ENCODE data around the gene ANKRD28.
"Not testable (repeated sequence)": the region's sequence is repeated elsewhere in the genome, so short reads cannot be mapped to it uniquely, and the experiment has no call there.

The ANKRD28 gene

GRCh38 chr3:15803921-15804320 is 6.1 kb upstream of the ANKRD28 start:
- DNase-seq (ENCODE audit: low spot score): no peak

- no peak for DNase-seq (ENCODE audit: low spot score)
Observed at GRCh38 chr3:15801298-15801697, 3.5 kb upstream of the ANKRD28 start.

- no peak for DNase-seq (ENCODE audit: low spot score)
Observed at GRCh38 chr3:15800780-15801179, 3.0 kb upstream of the ANKRD28 start.

GRCh38 chr3:15800327-15800726 is 2.5 kb upstream of the ANKRD28 start:
- no peak for DNase-seq (ENCODE audit: low spot score)

DNA sequence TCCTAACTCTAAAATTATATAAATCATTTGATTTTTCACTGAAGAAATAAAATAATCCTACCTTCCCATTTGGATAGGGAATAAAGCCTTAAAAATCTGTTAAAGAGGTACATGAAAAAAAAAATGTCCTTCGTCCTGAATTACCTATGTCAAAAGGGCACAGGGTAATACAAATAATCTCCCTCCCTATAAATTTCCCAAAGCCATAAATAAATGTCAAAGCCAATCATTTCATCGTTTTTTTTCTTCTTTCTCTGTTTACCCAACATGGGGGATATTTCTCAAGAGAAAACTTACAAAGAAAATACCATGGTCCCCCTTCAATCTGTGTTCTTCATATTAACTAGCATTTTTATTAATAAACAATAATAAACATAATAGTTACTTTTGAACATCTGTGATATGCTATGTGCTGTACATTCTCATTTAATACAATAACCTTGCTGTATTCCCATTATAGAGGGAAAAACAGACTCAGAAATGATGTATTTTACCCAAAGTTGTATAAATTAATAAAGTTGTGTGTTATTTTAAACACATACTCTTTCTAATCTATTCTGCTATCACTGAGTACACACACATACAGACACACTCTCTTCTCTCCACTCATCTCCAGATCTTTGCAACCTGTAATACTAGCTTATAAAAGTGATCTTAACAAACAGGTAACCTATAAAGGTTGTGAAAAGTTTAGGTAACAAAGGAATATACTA is 910 bp upstream of the ANKRD28 start:
- DNase-seq (ENCODE audit: low spot score): no peak

GRCh38 chr3:15796771-15797641 is 773 bp downstream of the ANKRD28 start:
- no peak for DNase-seq (ENCODE audit: low spot score)

DNA sequence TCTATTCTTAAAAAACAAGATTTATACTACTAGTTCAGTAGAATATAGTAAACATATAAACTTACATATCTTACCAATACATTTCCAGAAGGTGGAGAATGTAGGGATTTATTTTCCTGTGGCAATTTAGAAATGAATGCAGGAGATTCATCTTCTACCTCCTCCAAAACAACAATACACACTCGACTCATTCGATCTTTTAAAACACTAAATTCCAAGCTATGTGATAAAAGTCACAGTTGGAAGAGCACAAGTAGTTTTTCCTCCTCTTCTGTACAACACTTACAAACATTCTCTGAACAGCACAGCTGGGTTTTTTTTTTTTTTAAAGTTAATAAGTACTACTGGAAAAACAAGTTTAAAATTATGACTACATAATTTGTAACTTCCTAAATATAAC is 1.4 kb downstream of the ANKRD28 start:
- no peak for DNase-seq (ENCODE audit: low spot score)

GRCh38 chr3:15795651-15796308 is 2.0 kb downstream of the ANKRD28 start:
- peak; percentile 45 for DNase-seq (ENCODE audit: low spot score)

DNA sequence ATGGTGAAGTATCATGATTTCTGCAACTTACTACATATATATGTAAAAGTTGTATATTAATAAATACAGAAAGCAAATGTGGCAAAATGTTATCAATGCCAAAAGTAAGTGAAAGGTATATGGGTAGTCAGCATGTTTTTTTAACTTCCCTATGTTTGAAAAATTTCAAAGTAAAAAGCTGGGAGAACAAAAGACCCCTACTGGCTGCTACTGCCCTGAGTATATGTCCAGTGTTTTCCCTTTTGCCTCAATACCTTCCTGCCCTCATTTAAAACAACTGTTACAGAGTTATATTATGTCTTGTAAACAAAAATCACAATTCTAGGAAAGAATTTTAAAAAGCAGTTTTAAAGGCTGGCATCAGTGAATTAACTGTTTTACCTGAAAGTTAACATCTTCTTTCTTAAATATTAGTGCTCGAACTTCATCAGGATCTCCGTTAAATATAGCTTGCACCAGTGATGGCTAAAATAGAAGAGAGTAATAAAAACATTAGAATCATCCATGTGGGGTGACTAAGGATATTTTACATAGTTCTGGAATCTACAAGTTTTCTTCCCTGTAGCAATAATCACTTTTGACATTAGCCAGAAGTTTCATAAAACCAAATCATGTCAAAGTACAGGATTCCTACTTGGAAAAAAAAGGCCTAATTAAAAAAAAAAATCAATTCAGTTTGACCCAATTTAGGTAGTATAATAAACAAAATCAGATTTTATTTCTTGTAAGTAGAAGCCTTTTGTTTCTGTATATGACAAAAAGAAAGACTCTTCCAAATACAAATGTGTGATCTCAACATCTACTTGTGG is 2.7 kb downstream of the ANKRD28 start:
- DNase-seq (ENCODE audit: low spot score): no peak

DNA sequence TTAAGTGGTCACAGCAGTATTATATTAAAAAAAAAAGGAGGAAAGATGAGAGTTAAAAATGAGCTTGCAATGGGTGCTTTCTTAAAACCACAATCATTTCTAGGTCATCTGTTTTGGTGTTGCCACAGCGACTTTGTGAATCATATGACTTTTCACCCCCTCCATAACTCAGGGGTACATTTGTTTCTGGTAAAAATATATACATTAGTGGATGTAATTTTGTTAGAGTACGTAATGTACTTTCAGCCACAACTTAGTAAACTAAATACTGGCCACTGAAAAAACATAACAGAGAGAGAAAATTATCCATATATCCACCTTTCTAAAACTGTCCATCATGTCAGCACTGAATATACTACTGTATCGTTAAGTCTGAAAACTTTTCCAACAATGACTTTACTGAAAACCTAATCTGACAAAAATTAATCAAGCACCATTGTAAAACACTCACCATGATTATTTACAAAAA is 3.4 kb downstream of the ANKRD28 start:
- no peak for DNase-seq (ENCODE audit: low spot score)

- no peak for DNase-seq (ENCODE audit: low spot score)
Observed at GRCh38 chr3:15791525-15791924, 6.3 kb downstream of the ANKRD28 start.

- DNase-seq (ENCODE audit: low spot score): no peak
Observed at GRCh38 chr3:15787941-15788340, 9.8 kb downstream of the ANKRD28 start.

- DNase-seq (ENCODE audit: low spot score): no peak
Observed at GRCh38 chr3:15787526-15787925, 10.3 kb downstream of the ANKRD28 start.

- DNase-seq (ENCODE audit: low spot score): no peak
Observed at GRCh38 chr3:15783361-15783969, 14.3 kb downstream of the ANKRD28 start.

DNA sequence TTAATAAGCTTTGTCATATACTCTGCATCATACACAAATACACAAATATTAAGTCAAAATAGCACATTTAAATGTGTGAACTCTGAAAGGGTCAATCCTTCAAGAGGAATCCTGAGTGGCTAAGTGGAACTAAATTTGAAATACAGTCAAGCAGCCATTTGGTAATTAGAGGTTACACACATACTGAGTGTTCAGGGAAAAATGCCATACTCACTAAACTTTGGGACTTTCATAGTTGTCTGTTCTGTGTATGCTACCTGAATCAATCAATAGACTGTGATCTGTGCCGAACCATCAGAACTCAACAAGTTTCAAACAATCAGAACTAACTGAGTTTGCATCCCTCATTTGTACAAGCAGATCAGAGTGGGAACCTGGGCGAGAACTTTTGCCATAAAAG is 15.3 kb downstream of the ANKRD28 start:
- no peak for DNase-seq (ENCODE audit: low spot score)

DNA sequence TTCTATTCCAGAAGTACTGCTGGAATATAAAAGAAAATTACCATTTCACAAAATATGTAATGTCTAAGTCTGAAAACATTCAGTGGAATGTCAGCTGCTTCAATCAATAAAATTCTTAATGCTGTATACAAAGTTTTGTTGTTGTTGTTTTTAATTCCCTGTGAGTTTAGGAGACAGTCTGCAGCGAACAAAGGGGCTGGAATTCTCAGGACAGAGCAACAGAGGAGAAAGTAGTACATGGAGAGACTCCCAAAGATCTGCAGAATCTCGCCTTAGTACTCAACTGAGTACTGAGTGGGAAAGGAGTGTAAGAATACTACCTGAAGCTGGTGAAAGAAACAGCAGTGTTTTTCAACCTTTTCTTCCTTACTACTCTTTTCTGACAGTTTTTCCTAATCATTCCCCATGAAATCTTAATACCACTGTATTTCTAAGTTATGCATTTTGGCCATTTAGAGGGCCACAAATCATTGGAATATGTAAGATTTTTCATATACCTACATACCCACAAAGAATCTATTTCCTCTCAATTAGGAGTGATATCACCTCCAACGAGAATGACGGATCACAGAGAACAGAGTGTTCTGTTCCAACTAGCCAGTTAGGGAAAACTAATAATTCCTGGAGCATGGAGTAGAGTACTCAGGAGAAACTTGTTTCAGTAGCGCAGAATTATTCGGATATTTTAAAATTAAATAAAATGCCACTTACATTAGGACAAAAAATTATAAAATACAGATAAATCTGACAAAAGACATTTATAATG is 16.0 kb downstream of the ANKRD28 start:
- no peak for DNase-seq (ENCODE audit: low spot score)

- DNase-seq (ENCODE audit: low spot score): no peak
Observed at GRCh38 chr3:15781131-15781530, 16.6 kb downstream of the ANKRD28 start.

- DNase-seq (ENCODE audit: low spot score): no peak
Observed at GRCh38 chr3:15779111-15779510, 18.7 kb downstream of the ANKRD28 start.

DNA sequence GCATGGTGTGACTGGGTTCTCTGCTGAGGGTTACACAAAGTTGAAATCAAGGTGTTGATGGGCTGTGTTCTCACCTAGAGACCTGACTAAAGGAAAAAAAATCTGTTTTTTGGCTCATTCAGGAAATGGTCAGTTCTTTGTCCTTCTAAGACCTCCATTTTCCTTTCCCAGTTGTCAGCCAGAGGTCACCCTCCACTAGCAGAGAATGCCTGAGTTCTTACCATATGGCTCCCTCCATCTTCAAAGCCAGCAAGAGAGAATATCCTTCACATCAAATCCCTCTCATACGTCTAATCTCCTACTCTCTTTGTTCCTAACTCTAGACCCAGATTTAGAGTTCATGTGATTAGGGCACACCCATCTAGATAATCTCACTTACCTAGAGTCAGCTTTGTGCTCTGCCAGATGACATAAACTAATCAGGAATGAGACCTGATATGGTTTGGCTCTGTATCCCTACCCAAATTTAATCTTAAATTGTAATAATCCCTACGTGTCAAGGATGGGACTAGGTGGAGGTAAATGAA is 19.4 kb downstream of the ANKRD28 start:
- DNase-seq (ENCODE audit: low spot score): no peak

GRCh38 chr3:15774931-15775560 is 22.7 kb downstream of the ANKRD28 start:
- not testable (repeated sequence) for DNase-seq (ENCODE audit: low spot score)
